ENCODE results near the gene COL18A1. TPM values are rescaled to one million over a fixed set of nuclear protein-coding genes. Genes with fewer than 3 reads are reported as not detected.

Gene COL18A1
- total RNA-seq, 1 experiment from 2014 or later, result 3.3 TPM

DNA sequence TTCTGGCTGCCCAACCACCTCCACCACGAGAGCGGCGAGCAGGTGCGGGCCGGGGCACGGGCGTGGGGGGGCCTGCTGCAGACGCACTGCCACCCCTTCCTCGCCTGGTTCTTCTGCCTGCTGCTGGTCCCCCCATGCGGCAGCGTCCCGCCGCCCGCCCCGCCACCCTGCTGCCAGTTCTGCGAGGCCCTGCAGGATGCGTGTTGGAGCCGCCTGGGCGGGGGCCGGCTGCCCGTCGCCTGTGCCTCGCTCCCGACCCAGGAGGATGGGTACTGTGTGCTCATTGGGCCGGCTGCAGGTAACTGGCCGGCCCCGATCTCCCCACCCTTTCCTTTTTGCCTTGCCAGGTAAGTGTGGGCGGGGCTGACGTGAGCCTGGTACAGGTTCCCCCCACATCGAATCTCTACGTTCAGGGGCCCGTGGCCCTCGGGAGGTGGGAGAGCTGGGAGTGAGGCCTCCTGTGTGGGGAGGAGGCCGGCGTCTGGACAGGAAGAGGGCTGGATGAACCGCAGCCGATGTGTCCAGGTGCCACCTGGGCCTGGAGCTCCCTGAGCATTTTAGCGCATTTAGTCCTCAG is 51.7 kb downstream of the COL18A1 start:
- Histone ChIP-seq H3K9me3 (ENCODE audit: low read depth, low read length, poor library complexity, severe bottlenecking) (peaks cover 5% of the 10 kb centered on the region), H3K27me3 (replicated peaks; ENCODE audit: insufficient read depth, low read depth, low read length, poor library complexity) (no peaks in the 10 kb centered on the region), H3K4me3 (ENCODE audit: low read depth, low read length, poor library complexity, severe bottlenecking) (no peak overlapping the region), H3K4me1 (ENCODE audit: insufficient read depth, low read length, poor library complexity, severe bottlenecking) (peaks cover 9% of the 10 kb centered on the region), H3K27ac (ENCODE audit: low read depth, low read length, poor library complexity, severe bottlenecking) (no peak overlapping the region), H3K36me3 (ENCODE audit: insufficient read depth, low read length, poor library complexity, severe bottlenecking) (no peaks in the 10 kb centered on the region)
- ChIA-PET CTCF (no interaction called here), POLR2A (ENCODE audit: low non-redundant PET) (no interaction called here)
- TF ChIP-seq, protein P1, sequence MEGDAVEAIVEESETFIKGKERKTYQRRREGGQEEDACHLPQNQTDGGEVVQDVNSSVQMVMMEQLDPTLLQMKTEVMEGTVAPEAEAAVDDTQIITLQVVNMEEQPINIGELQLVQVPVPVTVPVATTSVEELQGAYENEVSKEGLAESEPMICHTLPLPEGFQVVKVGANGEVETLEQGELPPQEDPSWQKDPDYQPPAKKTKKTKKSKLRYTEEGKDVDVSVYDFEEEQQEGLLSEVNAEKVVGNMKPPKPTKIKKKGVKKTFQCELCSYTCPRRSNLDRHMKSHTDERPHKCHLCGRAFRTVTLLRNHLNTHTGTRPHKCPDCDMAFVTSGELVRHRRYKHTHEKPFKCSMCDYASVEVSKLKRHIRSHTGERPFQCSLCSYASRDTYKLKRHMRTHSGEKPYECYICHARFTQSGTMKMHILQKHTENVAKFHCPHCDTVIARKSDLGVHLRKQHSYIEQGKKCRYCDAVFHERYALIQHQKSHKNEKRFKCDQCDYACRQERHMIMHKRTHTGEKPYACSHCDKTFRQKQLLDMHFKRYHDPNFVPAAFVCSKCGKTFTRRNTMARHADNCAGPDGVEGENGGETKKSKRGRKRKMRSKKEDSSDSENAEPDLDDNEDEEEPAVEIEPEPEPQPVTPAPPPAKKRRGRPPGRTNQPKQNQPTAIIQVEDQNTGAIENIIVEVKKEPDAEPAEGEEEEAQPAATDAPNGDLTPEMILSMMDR (conservative IDR thresholded peaks at IDR 0.05; ENCODE audit: low read depth, low read length), result no peak
- no peak for TF ChIP-seq EZH2 (IDR thresholded peaks at IDR 0.05; ENCODE audit: borderline replicate concordance, low read depth, low read length, poor library complexity, severe bottlenecking)
- intact Hi-C loops (cut with micrococcal nuclease; ENCODE audit: unreplicated experiment), result no loop called here
- DNase-seq (ENCODE audit: low spot score), result no peak
- no TSS peak for BruUV-seq (replicated peaks)

DNA sequence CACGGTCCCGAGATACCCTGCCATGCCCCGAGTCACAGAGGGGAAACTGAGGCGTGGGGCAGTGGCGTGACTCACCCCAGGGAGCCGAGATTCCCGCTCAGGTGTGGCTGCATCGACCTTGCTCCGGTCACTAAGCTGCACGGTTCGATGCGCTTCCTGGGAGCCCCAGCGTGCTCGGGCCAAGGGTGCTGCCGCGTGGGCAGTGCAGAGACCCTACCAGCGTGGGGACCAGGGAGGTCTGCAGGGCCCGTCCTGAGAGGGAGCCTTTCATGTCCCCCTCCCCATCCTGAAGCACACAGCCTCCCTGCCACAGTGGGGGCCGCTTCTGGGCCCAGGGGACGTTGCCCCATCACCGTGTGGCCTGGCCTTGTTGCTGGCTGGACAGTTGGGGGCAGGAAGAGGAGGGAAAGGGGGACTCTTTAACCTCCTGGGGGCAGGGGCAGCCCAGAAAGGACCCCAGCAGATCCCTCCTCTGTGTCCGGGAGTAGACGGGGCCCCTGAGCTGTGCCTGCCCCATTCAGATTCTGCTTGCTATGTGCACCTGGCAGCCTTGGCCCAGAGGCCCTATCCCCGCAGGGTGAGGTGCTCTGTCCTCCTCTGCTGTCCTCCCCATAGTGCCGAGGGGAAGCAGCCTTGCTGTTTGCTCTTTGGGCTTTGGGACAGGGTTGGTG is 52.3 kb downstream of the COL18A1 start:
- H3K4me1 ChIP-seq (ENCODE audit: insufficient read depth, low read length, poor library complexity, severe bottlenecking), result peaks cover 9% of the 10 kb centered on the region
- POLR2A ChIA-PET (ENCODE audit: low non-redundant PET), result no interaction called here
- TF ChIP-seq, protein P1 (conservative IDR thresholded peaks at IDR 0.05; ENCODE audit: low read depth, low read length), result no peak
- no peak for TF ChIP-seq EZH2 (IDR thresholded peaks at IDR 0.05; ENCODE audit: borderline replicate concordance, low read depth, low read length, poor library complexity, severe bottlenecking)
- no peaks in the 10 kb centered on the region for H3K27me3 ChIP-seq (replicated peaks; ENCODE audit: insufficient read depth, low read depth, low read length, poor library complexity)
- no peak overlapping the region for H3K27ac ChIP-seq (ENCODE audit: low read depth, low read length, poor library complexity, severe bottlenecking)
- intact Hi-C loops (cut with micrococcal nuclease; ENCODE audit: unreplicated experiment), result no loop called here
- H3K9me3 ChIP-seq (ENCODE audit: low read depth, low read length, poor library complexity, severe bottlenecking), result peaks cover 7% of the 10 kb centered on the region
- no peak overlapping the region for H3K4me3 ChIP-seq (ENCODE audit: low read depth, low read length, poor library complexity, severe bottlenecking)
- no TSS peak for BruUV-seq (replicated peaks)
- no peaks in the 10 kb centered on the region for H3K36me3 ChIP-seq (ENCODE audit: insufficient read depth, low read length, poor library complexity, severe bottlenecking)
- DNase-seq (ENCODE audit: low spot score), result no peak
- CTCF ChIA-PET, result no interaction called here

DNA sequence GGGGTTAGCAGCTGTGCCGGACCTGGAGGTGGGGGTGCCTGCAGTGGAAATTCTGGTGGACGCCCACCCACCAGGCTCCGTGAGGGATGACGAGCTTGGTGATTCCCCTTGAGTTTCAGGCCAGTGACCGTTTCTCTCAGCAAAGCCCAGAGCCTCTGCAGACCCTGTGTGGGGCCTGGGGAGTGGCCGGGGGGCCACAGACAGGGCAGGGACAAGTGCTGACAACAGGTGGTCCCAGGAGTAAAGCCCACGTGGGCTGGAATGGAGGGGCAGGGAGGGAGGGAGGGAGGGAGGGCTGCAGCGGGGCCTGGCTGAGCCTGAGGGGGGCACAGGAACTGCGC is 52.8 kb downstream of the COL18A1 start:
- H3K27ac ChIP-seq (ENCODE audit: low read depth, low read length, poor library complexity, severe bottlenecking), result no peak overlapping the region
- BruUV-seq (replicated peaks), result no TSS peak
- intact Hi-C loops (cut with micrococcal nuclease; ENCODE audit: unreplicated experiment), result no loop called here
- TF ChIP-seq, protein P1 (conservative IDR thresholded peaks at IDR 0.05; ENCODE audit: low read depth, low read length), result no peak
- TF ChIP-seq EZH2 (IDR thresholded peaks at IDR 0.05; ENCODE audit: borderline replicate concordance, low read depth, low read length, poor library complexity, severe bottlenecking), result no peak
- peaks cover 11% of the 10 kb centered on the region for H3K9me3 ChIP-seq (ENCODE audit: low read depth, low read length, poor library complexity, severe bottlenecking)
- ChIA-PET POLR2A (ENCODE audit: low non-redundant PET) (no interaction called here), CTCF (no interaction called here)
- H3K4me3 ChIP-seq (ENCODE audit: low read depth, low read length, poor library complexity, severe bottlenecking), result no peak overlapping the region
- no peaks in the 10 kb centered on the region for H3K36me3 ChIP-seq (ENCODE audit: insufficient read depth, low read length, poor library complexity, severe bottlenecking)
- DNase-seq (ENCODE audit: low spot score), result no peak
- H3K4me1 ChIP-seq (ENCODE audit: insufficient read depth, low read length, poor library complexity, severe bottlenecking), result peaks cover 9% of the 10 kb centered on the region
- H3K27me3 ChIP-seq (replicated peaks; ENCODE audit: insufficient read depth, low read depth, low read length, poor library complexity), result no peaks in the 10 kb centered on the region
